GM18868 (cell line): ENCODE data around the gene DTL.

ENCODE experiments used
- ATAC-seq: cut with Tn5 transposase; IDR thresholded peaks from one replicate; pipeline ENCODE4 v1.9.1; 2021; ENCODE audit warnings: mild to moderate bottlenecking, moderate library complexity; ENCODE audit not compliant: unreplicated experiment

The DTL gene

DNA sequence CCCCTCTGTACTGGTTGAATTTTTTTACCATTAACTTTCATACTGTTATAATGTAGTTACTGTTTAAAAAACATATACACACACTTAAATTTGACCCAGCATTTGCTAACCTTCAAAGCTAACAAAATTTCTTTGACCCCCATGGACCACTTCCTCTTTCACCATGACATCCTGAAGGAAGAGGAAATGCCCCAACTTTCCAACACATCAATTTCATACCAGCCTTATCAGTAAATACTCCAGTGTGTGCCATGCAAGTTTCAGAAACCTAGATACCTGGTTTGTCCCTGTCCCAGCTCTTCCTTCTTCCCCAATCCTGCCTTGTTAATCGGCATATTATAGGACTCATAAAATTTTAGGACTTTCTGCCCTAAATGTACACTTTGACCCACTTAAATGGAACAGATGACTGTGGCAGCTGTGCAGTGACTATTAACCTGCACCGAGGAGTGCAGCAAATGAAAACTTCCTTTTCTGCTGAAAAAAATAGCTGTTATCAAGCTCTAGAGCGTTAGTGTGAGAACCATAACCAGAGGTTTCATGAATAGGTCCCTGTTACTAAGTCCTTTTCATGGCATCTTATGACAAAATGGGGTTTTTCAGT lies 54.1 kb downstream of the DTL start:
- ATAC-seq, result peak; percentile 59

DNA sequence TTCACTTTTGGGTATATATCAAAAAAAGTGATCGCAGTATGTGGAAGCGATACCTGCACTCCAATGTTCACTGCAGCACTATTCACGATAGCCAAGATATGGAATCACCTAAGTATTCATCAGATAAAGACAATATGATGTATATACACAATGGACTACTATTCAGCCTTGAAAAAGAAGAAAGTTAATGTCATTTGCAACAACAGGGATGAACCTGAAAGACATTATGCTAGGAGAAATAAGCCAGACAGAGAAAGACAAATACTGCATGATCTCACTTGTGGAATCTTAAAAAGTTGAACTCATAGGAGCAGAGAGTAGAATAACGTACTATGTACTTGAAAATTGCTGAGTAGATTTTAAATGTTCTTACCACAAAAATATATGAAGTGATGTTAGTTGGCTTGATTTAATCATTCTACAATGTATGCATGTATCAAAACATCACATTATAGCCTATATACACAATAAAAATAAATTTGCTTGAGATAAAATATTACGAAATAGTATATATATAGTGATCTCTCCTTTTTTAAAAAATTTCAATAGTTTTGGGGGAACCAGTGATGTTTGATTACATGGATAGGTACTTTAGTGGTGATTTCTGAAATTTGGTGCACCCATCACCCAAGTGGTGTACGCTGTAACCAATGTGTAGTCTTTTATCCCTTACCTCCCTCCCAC lies 56.0 kb downstream of the DTL start:
- ATAC-seq, result no peak

DNA sequence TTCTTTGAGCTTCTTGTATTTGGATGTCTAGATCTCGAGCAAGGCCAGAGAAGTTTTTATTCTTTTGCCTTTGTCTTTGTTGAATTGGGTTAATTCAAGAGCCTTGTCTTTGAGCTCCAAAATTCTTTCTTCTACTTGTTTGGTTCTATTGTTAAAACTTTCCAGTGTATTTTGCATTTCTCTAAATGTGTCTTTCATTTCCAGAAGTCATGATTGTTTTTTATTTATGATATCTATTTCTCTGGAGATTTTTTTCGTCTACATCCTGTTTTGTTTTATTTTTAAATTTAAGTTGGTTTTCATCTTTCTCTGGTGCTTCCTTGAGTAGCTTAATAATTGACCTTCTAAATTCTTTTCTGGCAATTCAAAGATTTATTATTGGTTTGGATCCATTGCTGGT lies 61.8 kb downstream of the DTL start:
- ATAC-seq, result no peak

DNA sequence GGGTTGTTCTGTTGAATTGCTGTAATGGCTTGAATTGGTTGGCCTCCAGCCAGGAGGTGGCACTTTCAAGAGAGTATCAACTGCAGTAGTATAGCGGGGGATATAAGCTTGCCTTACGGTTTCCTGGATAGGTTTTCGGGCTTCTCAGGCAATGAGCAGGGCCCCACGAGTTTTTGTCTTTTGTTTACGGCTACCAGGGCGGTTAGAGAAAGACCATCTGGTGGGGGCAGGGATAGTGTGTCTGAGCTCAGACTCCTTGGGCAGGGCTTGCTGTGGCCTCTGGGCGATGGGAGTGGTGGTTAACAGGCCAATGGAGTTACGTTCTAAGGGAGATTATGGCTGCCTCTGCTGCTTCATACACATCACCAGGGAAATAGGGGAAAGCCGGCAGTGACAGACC lies 62.8 kb downstream of the DTL start:
- no peak for ATAC-seq

DNA sequence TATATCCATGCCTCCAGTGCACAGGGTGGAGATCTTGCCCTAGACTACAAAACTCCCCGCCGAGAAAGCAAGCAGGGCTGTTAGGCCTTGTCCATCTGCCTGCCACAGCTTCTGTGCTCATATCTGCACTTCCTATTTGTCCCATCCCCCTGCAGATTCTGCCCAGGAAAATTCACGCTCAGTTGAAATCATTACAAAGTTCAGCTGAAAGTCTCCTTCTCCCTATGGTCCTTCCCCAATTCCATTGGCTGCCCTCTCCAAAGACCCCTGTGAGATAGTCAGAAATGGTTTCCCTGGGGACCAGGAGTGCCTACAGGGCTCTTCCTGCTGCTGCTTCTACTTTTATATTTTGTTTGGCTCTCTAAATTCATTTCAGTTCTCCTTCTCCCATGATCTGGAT lies 63.2 kb downstream of the DTL start:
- no peak for ATAC-seq

DNA sequence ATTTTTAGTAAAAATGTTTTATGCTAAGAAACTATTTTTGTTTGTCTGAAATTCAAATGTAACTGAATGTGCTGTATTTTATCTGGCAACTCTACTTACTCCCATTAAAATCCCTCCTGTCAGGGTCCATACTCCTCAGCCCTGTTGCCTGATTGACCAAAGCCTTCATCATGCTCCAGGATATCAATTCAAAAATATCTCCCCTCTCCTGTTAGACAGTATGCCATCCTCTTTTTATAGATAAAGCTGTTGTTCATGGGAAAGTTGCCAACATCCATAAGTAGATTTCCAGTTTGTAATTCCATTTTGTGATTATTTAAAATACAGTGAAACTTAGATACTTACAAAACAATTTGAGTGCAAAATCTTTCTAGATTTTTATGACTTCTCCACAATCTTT lies 65.7 kb downstream of the DTL start:
- no peak for ATAC-seq

DNA sequence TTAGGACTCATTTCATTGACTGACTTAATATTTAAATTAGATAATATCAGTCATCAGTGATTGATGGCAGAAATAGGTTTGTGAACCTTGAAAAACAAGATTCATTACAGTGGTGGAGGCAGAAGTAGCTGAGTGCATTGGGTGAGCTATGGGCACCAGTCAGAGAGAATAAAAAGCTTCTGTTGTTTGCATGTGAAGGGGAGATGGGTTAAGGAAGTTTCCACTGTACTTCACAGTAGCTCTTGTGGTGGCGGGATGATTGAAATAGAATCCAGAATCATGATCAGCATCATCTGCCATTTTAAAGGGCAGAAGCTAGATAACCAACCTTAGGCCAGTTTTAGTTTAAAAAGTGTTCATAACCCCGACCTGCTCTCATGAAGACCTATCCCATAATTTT lies 66.2 kb downstream of the DTL start:
- no peak for ATAC-seq

DNA sequence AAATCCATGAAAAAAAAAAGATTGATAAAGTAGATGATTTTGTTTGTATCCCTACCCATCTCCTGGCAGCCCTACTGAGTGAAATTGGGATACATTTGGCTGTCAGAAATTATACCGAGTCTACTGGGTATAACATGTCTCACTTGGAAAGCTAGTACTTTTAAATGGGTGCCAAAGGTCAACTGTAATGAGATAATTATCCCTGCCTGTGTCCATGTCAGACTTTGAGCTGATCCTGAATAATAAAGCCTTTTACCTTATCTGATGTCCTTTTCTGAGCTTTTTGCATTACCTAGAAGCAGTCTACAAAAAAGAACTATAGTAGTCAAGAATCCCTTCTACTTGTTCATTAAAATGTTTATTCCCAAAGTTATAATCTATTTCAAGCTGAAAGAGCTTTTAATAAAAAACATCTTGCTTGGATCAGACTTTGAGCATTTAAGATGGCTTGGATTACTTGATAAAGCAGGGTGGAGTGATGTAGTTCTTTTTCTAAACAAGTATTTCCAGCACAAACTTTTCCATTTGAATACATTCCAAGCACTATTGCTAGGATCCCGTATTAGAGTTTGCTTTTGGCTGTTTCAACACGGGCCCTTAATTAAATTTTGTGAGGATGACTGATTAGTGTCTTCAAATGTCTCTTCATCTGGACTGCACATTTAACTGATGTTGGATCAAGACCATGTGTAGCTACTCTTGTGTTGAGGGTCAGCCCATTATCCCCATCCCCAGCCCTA lies 69.2 kb downstream of the DTL start:
- no peak for ATAC-seq

DNA sequence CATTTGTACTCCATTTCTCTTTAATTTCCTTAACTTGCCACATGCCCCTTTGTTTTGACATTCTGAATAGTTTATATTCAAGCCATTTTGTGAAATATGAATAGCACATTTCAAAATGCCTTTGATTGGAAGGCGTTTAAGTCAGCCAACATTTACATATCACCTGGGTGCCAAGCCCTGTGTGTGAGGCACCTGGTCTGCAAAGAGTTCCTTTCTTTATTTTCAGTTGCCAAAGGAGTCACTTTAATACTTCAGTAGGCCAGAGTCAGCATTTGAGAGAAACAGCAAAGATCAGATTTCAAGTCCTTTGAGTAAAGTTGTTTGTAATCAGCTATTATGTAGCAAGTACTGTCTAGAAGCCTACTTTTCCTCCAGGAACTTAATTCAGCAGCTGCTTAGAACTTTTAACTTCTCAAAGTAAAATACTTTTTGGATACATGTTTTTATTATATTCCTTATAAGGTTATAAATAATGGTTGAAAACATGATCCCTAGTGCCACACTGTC lies 70.8 kb downstream of the DTL start:
- ATAC-seq, result no peak

DNA sequence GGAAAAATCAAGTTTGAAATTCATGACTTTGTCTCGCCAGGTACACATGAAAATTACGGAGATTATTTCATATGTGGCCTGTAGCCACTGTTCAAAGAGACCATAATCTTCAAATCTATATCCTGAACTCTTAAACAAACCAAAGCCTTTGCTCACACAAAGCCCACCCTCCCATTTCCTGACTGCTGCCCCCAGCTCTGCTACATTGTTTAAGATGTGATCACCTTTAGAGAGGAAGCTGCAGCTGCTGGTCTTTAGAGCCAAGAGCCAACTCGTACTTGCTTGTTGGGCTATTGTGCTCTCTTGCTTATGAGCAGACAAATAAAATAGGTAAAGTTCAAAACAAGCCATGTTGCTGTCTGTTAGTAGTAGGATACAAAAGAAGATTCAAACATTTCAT lies 71.9 kb downstream of the DTL start:
- ATAC-seq, result no peak

DNA sequence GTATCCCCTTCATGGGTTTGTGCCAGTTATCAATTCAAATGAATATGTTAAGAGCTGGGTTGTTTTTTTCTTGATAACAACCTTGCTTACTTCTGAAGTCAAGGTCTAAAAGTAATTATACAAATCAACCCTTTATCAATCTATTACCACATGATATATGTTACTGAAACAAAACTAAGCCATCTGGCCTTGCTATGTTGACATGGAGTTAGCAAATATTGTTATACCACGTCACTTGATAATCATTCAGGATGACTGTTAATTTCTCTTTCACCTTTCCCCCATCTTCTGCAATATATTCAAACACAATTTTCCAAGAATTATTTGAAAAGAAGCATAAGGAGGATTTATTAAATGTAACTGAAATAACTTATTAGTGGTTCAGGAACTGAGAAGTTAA lies 72.6 kb downstream of the DTL start:
- ATAC-seq, result no peak

DNA sequence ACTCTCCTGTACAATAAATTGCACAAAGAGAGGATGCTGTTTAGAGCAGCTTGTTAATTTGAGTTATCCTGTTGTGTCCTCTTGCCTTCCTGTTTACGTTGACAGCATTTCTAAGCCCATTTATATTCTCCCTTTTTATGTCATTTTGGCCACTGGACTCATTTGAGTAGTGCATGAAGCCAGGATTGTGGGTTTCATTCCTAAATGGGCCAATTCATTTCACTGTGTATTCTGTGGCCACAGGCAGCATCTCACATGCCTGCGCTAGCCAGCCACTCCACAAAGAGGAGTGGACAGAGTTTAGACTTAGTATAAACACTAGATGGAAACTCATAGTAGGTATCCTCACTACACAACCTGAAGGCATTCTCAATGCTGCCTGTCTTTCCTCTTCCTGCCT lies 73.4 kb downstream of the DTL start:
- ATAC-seq, result no peak

DNA sequence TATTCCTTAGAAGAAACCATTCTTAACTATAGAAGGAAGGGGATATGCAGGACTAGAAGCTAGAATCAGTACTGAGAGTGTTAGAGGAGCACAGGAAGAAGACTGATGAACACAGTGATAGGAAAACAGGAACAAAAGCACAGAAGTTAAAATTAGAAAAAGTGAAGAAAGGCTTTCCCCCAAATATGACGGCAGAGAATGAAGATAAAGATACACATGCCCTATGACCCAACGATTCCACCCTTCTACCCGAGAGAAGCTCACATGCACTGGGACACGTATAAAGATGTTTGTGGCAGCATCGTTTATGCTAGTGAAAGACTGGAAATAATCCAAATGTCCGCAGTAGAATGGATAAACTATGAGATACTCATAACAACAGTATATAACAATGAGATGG lies 74.2 kb downstream of the DTL start:
- no peak for ATAC-seq

DNA sequence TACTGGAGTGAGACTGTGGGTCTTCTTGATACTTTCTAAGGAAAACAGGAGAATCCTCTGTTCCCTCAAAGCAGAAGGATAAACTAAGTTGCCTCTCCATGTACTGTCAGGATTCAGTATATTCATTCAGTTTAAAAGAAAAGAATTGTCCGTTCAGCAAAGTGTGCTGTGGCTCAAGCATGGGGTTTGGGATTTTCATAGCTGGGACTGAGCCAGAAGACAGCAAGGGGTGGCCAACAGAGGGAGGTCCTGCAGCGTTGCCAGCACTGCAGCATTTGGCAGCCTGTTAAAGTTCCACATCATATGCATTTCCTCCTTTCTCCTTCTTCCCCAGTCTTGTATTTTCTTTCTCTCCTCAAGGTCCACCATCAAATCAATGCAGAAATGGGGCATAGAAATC lies 75.1 kb downstream of the DTL start:
- no peak for ATAC-seq

DNA sequence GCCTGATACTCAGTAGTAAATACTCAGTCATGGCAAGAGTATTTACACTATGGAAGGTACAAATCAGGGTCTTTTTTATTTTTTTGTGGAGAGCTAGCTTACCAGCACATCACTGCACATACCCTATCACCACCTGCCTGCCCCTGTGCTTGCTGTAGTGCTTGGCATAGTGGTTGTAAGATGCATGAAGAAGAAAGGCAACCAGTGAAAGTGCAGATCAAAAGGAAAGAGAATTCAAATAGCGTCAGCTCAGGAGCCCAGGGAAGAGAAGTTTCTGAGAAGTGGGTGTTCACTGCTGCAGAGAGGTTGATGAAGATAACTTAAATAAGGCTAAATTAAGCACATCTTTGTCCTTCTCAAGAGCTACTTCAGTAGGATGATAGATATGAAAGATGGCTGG lies 76.0 kb downstream of the DTL start:
- ATAC-seq, result no peak

DNA sequence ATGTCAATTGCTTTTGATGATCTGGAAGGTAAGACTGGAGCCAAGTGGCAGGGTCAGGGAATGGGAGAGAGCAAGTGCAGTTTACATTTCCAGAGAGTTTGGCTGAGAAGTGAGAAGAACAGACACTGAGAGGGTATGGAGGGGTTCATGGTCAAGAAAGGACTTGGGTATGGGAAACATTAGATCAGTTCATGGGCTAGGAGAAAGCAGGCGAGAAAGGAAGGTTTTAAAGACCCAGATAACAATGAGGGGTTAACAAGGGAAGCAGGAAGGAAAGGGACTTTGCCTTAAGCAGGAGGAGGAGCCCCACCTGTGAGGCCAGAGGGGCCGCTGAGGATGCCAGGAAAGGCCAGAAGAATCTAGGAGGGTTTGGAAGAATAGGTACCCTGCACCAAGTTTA lies 78.2 kb downstream of the DTL start:
- no peak for ATAC-seq

DNA sequence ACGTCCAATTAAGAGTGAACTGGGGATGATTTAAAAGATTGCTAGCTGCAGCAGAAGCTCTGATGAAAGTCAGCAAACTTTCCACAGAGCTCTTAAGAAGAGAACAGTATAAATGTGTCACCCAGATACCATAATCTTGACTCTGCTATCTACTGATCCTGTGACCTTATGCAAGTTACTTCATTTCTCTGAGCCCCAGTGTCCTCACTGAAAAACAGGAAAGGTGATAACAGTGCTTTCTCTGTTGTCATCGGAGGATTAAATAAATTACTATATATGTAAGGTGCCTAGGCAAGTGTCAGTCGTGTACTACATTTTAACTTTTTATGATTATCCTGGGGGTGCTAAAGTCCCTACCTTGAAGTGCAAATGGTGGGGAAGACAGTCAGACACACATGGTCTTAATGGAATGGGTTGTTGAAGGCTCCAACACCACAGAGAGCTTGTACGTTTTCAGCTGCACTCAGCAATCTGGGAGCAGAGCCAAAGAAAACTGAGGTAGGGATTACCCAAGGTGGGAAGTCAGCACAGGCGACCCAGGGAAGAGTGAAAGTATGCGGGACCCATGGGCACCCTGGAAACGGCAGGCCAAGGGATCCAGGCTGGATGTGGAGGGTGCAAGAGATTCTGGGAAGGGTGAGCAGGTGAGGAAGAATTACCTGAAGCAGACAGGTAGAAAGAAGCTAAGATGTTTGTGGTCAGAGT lies 82.8 kb downstream of the DTL start:
- ATAC-seq, result no peak

DNA sequence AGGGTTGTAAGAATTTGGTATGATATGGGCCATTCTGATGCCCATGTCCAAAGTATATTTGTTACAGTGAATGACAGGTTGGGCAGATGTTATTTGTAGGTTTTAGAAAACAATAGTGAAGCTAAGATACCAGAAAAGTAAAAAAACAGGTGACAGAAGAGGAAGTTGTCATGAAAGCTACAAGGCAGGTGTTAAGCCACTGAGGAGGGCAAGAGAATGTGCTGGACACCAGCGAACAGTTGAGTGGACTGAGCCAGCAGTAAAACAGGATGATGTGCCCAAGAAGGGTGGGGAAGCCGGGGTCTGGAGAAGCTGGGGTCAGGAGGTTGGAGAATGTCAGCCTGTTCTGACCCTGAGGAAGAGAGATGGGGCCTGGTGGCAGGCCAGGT lies 83.3 kb downstream of the DTL start:
- ATAC-seq, result no peak

DNA sequence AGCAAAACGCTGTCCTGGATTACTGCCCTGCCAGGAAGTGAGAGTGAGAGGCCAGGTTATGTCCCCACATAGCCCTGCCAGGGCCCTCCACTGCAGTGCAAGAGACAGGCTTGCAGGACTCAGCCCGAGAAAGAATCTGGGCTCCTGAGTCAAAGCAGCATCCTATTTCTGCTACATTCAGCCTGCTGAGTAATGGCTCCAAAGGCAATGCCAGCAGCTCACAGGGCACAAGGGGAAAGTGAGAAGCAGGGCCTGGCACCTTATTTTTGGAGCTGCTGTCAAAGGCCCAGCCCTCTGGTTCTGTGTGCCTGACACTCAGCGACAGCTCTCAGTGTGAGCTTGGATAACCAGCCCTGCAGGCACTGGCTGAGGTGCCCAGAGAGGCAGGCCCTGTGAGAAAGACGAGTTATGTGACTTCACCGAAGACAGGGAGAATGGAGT lies 83.9 kb downstream of the DTL start:
- ATAC-seq, result no peak

DNA sequence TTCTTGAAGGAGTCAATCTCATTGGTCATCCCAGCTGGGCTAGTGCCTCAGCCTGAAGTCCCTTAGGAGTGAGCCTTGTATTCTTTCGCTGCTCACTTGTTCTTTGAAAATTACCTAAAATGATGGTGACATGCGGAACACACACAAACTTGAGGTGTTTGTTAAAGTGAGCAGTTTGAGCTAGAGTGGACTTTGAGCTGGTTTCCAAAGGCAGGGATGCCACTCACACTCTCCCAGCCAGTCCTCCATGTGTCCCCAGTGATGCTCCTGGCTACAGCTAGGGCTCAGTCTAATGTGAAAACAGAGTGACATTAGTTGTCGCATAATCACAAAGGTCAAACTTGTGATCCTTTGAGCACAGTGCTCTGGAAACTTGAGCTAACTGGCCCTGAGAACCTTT lies 84.3 kb downstream of the DTL start:
- no peak for ATAC-seq

DNA sequence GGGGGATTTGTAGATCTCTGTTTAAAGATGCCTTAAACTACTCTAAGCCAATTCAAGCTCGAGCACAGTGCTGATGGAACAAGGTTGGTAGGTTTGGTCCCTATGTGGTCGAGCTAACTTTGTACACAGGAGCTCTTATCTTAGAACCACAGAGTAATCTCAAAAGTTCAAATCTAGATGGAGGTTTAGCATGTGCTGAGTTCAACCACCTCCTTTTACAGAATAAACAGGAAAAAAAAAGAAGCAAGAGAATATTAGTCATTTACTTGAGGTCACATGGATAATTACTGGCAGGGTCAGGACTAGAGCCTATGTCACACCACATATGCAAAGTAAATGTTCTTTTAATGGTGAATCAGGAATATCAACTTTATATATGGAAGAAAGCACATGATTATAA lies 86.2 kb downstream of the DTL start:
- no peak for ATAC-seq
